Stimulated activated CD4-positive, alpha-beta T cell treated with anti-CD3 and anti-CD28 coated beads, Interleukin-1b, Interleukin-23, amount 100 ng/mL, for 24 hours (primary cell): Measurements from ENCODE around the gene MAML2.

Experiments used
- DNase-seq, 4 experiments: peaks; one replicate each; pipeline ENCODE4 v3.0.0-alpha.2; 2020; ENCODE audit warnings: low read depth in 4 of 4, low spot score in 1 of 4

The MAML2 gene

DNA sequence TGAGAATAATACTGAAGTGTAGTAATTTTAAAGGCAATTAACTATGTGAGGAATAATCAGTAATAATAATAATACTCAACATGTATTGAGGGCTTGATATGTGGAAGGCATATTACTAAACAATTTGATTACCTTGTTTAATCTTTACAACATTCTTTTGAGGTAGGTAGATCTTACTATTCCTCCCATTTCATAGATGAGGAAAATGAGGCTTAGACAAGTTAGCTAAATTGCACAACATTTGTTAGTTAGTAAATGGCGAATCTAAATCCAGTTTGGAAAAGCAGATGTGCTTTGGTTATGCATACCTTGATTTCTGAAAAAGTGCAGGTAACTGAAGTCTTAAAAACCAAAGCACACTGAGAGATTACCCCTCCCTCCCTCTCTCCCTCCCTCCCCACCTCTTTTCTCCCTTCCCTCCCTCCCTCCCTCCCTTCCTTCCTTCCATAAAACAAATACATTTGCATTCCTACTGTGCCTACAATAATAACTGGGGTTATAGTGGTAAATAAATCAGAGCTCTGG, 326.0 kb downstream of the MAML2 start:
- DNase-seq = no peak

DNA sequence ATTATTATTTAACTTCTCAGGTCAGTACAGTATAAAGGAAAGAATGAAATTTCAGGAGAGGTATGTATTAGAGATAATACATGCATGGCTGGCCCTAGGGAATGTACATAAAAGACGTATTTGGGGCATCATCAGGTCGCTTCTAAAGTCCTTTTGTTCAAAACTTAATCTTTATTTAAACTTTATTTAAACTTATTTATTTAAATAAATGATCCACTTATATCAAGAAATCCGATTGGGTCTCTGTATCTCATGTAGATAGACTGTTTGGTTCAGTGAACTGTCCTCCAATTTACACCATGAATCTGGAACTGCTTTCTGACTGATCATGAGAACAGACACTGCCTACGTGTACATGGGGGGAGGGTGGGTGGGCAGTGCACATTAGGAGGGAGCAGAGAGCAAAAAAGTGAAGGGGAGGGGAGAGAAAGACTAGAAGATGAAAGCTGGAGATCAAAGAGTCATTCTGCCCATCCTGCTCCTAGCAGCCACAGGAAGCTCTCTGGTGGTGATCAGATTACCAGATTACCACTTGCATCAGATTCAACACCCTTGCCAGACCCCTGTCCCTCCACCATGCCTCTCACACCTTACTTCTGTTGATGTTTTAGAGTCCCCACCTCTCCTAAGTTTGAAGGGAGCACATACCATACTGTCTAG, 327.0 kb downstream of the MAML2 start:
- no peak for DNase-seq

DNA sequence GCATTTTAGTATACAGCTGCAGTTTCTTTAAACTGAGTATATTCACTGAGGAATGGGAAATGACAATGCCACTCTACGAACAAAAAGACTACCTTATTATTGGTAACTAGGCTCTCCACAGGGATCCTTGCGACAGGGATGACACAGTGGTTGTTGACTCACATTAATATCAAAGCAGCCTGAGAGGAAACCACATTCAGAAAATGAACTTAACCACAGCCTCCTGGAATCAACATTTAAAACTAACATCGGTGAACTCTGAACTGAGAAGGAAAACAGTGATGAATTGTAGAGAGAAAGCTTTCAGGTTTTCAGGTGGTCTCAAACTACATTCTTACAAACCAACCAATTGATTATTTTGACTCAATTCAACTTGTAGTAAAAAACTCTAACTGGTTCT, 328.8 kb downstream of the MAML2 start:
- peak in 1 of 4 experiments; percentile 21 for DNase-seq

DNA sequence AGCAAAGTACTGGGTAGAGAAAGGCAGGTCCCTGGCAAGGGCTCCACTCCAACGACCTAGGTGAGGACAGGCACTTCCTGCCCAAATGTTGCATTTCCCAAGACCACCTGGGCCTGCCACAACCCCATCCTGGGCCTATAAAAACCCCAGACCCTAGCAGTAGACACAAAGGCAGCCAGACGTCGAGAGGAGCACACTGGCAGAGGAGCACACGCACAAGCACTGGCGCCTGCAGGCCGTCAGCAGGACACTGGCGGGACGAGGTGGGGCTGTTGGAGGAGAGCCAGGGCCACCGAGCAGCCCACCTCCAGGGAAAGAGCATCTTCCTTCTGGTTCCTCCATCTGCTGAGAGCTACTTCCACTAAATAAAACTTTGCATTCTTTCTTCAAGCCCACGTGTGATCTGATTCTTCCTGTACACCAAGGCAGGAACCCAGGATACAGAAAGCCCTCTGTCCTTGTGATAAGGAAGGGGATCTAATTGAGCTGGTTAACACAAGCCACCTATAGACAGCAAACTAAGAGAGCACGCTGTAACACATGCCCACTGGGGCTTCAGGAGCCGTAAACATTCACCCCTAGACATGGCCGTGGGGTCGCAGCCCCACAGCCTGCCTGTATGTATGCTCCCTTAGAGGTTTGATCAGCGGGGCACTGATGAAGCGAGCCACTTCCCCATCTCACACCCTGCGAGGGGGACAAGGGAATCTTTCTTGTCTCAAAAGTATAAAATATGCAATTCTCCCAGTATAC, 329.4 kb downstream of the MAML2 start:
- no peak for DNase-seq

DNA sequence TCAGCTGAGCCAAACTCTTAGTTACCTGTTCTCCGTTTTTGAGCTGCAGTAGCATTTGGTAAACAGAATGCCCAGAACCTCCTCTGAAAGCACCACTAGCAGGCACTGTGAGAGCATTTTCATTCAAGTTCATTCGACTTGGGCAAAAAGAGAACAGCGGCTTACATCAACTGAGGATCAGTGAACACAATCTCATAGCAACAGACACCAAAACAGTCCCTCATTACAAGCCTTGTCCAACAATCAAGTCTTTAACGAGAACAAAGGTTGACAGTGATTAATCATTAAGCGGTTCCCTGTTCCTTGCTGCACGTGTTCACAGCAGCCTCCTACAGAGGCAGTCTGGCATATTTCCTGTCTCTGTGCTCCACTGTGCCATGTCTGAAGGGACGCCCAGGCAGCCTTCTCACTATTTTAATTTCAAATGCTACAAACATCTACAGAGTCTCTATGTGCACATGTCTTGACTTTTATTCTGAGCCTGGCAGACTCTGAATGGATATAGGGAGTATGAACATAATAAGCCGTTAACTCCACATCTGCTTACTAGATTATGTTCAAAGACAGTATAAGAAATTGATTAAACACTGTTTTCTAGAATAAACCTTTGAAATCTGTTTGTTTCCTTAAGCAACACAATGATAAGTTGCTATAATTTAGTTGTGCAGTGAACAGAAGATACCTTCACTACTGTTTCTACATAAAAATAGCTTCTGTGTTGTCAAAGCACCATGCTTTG, 330.7 kb downstream of the MAML2 start:
- no peak for DNase-seq

DNA sequence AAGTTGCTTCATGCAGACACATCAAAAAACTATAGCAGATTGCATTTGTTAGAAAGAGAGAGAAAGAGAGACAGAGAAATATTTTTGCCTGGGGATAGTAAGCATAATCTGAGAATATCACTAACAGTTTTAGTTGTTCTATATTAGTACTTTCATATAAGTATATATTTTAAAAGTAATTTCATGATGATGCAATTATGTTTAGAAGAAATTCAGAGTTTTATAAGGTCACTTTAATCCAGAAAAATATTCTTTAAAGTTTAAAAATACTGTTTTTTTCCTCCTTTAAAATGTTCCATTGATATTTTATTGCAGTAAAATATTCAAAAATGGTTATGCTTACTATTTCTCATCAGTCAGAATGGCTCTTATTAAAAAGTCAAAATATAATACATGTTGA, 332.3 kb downstream of the MAML2 start:
- DNase-seq = no peak

DNA sequence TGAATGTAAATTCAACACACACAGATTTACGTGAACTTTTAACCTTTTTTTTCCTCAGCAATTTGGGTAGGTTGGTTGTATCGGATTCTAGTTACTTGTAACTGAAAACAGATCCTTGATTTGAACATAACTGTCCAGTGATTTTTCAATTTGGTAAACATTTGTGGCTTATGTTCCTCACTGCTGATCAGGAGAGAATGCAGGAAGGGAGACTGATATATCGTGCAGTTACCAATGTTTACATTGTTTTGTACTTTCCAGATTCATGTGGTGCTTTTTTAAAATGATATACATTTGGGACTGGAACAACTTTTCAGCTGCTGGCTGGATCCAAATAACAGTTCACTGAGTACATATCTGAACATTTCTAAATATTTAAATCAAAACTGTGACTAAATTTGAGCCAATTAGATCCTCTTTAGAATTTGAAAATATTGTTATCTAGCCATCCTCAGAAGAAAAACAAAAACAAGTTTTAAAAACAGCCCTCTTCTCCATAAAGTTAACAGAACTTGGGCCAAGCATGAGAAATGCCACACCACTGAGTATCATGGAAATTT, 334.8 kb downstream of the MAML2 start:
- no peak for DNase-seq

DNA sequence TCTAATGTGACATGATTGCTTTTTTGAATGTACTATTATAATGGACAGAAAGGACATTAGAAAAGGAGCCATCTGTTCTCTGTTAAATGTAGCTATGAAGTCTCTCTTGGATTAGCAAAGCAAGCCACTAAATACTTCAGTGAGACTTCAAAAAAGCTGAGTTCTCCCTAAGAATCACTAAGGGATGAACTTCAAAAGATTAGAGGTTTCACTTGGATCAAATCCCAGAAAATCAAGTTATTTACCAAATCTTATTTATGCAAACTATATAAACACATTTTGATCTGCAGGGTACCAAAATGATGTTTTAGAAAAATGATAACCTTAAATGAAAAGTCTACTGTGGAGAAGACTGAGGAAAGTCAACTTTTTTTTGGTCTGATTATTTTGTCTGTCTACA, 337.0 kb downstream of the MAML2 start:
- no peak for DNase-seq

DNA sequence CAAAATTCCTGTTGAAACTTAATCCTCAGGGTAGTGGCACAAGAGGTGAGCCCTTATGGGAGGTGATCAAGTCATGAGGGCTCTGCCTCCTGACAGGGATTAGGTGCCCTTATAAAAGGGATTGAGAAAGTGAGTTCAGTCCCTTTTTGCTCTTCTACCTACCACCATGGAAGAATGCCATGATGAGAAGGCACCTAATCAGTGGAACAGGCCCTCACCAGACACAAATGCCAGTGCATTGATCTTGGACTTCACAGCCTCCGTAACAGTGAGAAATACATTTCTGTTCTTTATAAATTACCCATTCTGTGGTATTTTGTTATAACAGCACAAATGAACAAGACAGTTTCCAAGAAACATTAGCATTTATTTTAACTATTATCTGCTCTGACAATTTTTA, 338.1 kb downstream of the MAML2 start:
- DNase-seq = no peak

DNA sequence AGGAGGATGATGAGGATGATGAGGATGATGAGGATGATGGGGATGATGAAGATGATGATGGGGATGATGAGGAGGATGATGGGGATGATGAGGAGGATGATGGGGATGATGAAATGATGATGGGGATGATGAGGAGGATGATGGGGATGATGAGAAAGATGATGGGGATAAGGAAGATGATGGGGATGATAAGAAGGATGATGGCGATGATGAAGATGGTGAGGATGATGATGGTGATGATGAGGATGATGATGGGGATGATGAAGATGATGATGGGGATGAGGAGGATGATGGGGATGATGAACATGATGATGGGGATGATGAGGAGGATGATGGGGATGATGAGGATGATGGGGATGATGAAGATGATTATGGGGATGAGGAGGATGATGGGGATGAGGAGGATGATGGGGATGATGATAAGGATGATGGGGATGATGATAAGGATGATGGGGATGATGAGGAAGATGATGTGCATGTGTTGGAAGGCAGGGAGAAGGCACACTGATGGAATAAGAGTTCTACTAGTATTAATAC, 340.2 kb downstream of the MAML2 start:
- DNase-seq = no peak

DNA sequence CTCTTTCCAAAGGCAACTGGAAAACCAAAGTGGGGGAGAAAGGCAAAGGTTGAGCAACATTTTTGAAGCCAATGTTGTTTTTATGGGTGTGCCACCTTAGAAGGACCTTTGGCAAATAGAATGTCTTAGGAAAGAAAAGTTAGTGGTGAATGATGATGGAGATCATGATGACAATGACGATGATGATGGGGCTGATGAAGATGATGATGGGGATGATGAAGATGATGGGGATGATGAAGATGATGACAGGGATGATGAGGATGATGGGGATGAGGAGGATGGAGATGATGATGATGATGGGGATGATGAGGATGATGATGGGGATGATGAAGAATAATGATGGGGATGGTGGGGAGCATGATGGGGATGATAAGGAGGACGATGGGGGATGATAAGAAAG, 340.7 kb downstream of the MAML2 start:
- no peak for DNase-seq

DNA sequence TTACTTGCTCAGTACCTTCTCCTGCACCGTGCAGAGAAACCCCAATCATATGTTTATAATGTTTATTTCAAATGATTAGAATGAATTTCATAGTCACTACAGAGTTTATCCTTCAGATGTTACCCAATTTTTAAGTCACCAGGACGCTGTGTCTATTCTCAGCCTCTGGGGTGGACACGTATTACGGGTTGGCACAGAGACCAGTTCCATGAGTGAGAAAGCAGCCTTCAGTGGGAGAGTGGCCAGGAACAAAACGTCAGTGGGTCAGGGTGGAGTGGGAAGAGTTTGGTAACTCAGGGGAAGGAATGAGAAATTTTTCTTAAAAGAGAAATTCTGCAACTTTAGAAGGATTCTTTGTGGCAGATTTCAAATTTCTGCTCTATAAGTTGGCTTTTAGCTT, 342.0 kb downstream of the MAML2 start:
- DNase-seq = no peak

DNA sequence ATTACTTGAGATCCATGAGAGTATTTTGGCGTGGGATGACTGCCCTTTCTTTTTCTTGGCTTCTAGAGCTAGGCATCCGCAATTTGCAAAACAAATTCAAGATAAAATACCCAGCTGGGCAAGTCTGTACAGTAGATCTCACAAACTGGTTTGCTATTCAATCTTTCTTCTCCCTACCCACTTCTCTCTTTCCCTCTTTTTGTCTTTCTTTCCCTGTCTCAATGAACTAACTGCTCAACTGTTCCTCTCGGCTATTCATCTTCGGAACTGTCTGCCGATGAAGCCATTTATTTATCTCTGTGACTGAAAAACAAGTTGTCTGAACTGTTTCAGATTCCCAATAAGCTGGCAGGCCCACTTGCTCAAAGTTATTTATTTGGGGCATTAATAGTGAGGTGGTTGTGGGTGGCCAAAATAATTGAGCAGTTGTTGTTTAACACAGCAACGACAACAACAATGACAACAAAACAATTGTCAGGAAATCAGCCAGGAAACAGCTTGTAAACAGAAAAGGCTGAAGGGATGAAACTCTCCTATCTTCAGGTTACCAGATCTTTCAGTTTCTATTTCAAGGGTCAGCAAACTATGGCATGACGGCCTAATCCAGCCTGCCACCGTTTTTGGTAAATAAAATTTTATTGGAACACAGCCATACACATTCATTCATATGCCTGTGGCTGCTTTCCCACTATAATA, 343.1 kb downstream of the MAML2 start:
- no peak for DNase-seq

DNA sequence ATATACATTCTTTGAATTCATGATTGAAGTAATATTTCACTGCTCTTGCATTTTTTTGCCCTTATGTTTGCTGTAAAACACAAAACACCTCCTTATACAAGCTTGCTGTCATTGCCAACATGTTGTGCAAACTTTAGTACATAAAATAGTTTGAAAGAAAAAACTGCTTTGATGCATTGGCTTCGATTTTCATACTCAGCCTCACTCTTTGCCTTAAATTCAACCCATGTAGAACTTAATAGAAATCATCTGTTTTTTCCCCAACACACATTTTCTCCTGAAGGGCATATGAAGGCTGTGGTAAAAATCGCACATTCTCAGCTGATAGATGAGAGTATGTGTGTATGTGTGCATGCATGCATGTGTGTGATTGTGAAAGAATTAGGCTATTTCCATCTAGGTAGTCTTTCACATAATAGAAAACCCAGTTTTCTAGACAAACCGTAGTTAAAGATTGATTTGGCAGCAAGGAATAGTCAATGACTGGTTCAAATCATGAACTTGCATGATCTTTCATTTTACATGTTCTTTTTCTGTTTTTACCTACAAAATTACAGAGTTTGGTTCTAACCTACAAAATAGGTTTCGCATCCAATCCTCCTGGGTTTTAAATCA, 346.3 kb downstream of the MAML2 start:
- no peak for DNase-seq

DNA sequence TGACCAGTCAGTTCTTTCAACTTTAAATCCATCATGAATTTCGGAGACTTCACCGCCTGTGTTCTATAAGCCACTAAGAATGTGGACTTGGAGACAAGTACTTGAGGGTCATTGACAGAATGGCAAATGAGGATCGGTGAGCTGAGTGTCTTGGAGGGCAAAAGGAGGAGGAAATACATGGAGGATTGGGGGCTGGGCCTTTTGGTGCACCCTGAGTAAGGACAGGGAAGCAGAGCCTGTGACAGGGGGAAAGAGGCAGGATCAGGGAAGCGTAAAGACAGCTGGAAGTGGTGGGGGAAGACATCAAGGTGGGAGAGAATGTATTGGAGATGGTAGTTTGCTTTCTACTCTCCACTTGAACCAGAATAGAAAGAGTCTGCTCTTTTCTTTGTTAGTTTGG, 348.7 kb downstream of the MAML2 start:
- no peak for DNase-seq

DNA sequence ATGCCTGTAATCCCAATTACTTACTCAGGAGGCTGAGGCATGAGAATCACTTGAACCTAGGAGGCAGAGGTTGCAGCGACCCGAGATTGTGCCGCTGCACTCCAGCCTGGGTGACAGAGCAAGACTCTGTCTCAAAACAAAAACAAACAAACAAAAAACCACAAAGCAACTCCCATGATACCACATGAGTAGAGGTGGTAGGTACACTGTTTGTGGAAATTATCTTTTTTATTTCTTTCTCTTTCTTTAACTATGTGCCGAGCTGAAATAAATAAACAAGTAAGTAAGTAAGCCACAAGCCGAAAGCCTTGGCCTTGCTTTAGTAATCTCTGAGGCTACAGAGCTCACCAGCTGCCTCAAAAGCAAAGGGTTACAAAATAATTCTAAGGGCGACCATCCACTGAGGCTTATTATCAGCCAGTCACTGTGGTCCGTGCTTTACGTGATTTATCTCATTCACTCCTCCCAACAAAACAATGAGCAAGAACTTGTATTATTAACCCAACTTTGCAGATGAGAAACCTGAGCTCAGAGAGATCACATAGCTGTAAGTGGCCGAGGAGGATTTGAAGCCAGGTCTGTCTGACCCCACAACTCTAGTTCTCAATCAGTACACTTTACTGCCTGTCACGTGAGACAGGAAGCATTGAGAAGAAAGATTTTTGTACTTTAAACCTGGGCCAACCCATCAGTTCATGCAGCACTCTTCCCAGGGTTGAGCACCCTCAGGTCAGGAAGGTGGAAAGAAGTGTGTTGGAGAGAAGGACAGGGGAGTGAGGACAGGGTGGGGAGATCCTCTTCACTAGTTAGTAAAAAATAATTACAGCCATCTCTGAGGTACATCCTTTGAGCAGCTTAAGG, 349.3 kb downstream of the MAML2 start:
- DNase-seq = no peak

DNA sequence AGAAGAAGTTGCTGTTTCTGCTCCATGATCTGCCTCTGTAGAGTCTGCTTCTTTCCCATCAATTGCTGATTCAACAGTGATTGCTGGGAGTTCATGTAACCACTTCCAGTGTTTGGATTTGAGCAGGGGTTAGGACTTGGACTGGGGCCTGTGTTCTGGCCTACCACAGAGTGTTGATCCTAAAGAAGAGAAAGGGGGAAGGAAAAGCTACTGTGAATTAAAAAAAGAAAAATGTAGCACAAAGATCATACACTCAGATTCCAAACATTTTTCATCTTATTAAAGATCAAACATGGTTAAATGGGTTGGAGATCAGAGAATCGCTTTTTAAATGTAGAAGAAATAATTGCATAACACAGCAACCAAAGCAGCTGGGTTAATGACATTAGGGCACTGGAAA, 351.4 kb downstream of the MAML2 start:
- DNase-seq = no peak

DNA sequence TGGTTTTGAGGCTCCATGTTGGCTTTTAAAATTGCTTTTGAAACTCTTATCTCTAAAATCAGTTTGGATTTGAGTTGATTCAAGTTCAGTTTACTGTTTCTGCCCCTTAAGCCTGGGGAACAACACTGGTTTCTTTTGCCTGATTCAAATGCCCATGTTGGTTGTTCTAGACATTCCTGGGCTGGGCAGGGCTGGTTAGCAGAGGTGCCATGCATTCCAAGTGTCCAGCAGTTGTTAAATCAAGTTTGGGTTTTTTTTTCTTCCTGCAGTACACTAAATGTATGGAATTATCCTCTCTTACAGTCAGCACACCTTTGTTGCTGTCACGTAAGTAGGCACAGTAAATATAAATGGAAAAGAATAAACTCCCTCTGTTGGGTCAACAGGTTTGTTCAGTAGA, 351.9 kb downstream of the MAML2 start:
- no peak for DNase-seq

DNA sequence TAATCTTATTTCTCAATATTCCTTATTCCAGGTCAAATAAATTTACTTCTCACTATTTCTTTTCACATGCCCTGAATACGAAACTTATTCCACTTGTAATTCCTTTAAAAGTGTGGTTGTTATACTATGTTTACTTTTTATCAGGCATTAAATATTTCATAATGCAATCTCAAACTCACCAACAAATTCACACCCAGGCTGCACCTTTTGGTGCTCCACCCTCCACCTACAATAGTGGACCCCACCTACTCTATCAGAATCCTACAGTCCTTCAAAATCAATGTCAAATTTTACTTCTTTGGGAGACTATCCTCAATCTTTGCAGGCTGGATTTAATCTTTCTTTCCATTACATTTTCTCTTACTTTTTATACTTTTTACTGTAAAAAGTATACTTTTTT, 353.2 kb downstream of the MAML2 start:
- DNase-seq = no peak
